ENCODE results near the gene CCDC9B.

DNA sequence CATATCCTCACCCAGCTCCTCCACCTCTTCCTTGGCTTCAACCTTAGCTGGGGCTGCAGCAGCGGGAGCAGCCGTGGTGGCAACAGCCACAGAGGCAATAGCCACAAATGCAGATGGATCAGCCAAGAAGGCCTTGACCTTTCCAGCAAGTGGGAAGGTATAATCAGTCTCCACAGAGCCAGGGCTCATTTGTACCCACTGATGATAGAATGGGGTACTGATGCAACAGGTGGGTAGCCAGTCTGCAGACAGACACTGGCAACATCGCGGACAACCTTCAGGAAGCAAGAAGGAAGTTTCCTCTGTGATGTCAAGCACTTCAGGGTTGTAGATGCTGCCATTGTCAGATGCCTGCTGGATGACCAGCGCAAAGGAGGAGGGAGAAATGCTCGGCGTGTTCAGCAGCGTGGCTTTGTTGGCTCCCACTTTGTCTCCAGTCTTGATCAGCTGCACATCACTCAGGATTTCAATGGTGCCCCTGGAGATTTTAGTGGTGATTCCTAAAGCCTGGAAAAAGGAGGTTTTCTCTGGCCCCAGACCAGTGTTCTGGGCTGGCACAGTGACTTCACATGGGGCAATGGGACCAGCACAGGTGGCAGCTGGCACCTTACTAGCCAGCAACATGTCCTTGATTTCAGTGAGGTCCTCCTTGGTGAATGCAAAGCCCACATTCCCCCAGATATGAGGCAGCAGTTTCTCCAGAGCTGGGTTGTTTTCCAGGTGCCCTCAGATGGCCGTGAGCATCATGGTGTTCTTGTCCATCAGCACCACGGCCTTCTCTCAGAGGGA, 28.2 kb downstream of the CCDC9B start:
- TF ChIP-seq ELF4 (IDR thresholded peaks at IDR 0.05) = no peak
- TF ChIP-seq TARDBP (IDR thresholded peaks at IDR 0.05) = no peak
- no peak for TF ChIP-seq FOXK2 (IDR thresholded peaks at IDR 0.05)

All from HEK293T (cell line).